HG03280 (cell line): ENCODE data around the gene MITF.

ENCODE experiments used
- ATAC-seq: cut with Tn5 transposase; IDR thresholded peaks from one replicate; pipeline ENCODE4 v1.9.1; 2021; ENCODE audit warnings: mild to moderate bottlenecking, moderate library complexity; ENCODE audit not compliant: unreplicated experiment

Gene MITF

GRCh38 chr3:69724722-69725435, 14.4 kb upstream of the MITF start:
- ATAC-seq = no peak

DNA sequence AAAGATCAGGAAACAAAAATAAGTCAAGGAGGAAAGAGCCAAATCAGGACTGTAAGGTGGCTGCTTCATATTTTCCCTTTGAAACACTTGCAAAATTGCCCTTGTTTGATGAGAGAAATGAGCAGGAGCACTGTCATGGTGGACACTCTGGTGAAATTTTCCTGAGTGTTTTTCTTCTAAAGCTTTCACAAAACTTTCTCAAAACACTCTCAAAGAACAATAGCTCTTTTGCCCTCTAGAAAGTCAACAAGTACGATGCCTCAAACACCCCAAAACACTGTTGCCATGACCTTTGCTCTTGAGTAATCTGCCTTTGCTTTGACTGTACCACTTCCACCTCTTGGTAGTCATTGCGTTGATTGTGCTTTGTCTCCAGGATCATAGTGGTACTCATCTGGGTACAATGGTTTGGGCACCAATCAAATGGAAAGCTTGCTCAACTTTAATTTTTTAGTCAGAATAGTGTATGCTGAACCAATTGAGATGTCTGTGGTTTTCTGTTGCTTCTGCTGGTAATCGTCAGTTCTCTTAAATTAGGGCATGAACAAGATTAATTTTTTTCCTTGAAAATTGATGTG, 13.2 kb upstream of the MITF start:
- no peak for ATAC-seq

- ATAC-seq = no peak
Measured at GRCh38 chr3:69729147-69729919, 9.9 kb upstream of the MITF start.

DNA sequence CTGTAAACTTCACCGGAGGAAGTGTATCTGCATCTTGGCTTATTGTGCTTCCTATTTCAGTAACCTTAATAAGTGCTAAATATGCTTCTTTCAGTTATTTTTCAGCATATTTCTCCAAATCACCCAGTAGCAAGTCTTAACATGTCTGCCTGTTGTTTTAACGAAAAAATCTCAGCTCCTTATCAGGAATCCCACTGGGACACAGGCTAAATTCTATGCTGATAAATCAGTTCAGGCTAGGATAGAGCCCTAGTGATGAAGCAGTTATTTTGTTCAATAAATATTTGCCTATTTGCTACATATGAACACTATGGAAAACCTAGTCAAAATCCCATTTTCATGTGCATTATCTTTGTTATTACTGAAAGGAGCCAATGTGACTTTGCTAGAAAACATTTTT, 8.2 kb upstream of the MITF start:
- ATAC-seq = no peak

DNA sequence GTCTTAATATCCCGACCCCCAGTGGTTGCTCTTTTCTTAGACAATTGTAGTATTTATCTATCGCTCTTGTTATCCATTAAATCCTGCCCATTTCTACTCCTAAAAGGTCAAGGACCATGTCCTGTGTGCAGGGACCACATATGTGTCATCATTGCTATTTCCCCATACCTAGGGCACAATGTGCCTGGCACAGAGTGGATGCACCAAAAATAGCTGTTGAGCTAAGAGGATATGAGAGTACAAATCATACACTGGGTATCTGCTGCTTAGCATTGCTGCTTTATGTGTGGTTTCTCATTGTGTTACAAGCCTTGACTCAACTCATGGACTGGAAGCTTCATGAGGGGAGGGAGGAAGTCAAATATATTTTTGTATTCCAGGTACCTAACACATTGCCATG, 3.4 kb upstream of the MITF start:
- ATAC-seq = no peak

GRCh38 chr3:69737392-69737791, 1.9 kb upstream of the MITF start:
- ATAC-seq = no peak

GRCh38 chr3:69738315-69738714, 949 bp upstream of the MITF start:
- no peak for ATAC-seq

DNA sequence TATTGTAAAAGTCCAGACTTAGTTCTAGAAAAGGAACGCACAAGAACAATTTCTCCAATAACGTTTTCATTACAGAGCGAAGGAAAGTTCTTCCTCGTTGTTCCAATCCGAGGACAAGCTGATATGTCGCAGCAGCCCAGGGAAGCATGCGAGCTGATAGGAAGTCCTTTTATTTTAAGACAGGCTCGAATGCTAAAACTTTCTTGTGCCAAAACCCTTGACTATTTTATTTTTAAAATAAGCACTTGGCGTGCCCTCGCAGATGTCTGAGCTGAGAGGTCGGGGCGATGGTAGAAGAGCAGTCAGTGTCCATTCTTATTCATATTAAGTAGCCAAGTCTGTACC, 433 bp upstream of the MITF start:
- no peak for ATAC-seq

DNA sequence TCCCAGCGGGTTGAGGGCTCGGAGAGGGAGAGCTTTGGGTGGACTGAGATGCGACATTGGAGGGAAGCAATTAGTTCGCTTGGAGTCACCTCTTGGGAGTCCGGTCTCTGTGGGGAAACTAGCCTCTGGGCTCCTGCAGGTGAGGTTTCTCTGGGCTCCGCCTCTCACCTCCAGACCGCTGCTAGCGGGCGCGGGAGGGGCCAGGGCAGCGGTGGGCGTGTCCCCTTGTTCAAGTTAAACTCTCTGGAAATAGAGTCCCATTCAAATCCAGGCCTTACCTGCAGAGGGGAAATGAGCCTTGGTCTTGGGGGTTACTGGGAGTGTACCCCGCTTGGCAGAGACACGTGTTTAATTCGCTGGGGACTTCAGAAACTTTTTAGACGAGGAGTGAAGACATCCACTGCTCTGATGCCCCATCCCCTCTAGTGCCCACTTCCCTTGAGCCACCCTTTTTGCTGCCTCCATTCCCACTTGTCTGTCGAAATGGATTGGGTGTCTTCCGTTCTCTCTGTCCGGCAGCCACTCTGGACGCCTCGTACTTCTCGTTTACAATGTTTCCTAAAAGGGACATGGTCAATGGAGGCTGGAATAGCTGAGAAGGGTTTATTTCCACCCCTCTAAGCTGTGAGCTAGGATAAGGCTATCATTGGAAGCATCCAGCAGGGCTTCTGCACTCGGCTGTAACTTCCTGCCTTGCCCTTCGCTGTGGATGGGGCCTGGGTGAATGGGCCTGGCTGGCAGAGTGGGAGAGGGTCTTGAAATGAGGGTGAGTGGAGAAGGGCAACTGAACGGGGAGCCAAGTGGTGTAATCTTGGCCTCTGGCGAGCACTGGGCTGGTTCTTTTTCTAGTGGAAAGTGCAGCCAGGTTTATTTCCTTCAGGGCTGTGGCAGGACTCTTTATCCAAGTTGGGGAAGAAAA, 1.1 kb downstream of the MITF start:
- ATAC-seq = no peak

DNA sequence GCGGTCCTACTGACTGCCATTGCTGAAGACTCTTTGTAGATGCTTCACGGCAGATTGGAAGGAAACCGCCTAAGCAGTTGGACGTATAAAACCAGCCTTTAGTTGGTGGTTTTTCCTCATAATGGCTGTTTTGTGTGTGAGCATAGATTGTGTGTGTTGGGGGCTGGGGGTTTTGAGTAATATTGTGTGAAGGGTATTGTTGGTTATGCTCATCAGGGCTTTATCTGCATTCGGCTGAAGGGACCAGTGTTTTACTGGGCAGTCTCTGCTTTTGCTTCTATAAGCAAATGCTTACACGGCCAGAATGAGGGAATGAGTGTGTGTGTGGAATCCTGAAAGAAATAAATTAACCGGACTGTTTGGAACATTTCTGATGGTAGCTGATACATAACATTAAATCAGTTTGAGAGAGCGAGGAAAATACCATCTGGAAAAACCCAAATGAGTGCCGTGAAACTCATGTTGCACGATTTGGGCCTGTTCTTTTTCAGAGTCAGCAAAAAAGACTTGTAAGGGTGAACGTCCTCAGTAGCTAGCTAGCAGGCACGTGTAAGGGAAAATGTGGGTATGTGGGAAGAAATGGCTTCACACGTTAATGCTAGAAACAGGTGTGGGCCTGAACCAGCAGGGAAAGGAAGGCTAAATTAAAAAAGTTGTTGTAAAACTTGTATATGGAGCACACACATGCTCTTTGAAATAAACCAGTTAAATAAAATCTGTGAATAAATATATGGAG, 1.9 kb downstream of the MITF start:
- ATAC-seq = no peak

GRCh38 chr3:69742391-69742790, 3.1 kb downstream of the MITF start:
- no peak for ATAC-seq

- ATAC-seq = no peak
Measured at GRCh38 chr3:69743975-69744906, 5.0 kb downstream of the MITF start.

DNA sequence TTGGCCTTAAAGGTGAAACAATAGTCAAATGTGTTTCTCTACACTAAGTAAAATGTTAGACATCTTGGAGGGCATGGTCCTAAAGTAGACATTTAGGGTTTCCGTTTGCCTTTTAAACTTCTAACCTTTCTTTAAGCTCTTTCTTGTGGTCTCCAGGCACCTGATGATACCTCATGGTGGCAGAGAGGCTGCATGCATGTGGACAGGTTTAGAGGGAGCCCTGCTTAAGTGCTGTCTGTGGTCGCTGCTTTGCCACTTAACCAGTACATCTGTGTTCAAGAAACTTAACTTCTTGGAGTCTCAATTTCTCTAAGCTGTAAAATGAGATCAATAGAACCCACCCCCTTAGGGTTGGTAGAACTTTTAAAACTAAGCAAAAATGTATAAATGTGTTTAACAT, 6.2 kb downstream of the MITF start:
- no peak for ATAC-seq

- ATAC-seq = no peak
Measured at GRCh38 chr3:69746119-69746518, 6.9 kb downstream of the MITF start.

- no peak for ATAC-seq
Measured at GRCh38 chr3:69747511-69748258, 8.4 kb downstream of the MITF start.

GRCh38 chr3:69748503-69748902, 9.2 kb downstream of the MITF start:
- ATAC-seq = no peak

DNA sequence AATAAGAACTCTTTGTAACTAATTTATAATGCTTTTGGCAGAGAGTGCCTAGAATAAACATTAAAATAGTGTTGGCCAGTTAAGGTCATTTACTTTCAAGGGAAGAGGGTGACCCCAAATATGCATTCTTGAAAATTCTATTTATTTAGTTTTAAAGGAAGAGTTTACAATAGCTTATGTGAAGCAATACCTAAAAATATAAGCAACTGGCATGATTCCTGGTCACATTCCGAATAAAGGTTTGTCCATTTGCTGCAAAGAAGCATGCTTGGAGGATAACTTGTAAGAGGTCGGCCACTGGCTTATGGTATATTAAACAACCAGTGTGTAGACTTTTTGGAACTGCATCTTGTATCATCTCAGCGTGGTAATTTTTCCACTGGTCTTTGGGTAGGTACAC, 10.2 kb downstream of the MITF start:
- no peak for ATAC-seq

- ATAC-seq = no peak
Measured at GRCh38 chr3:69750549-69750948, 11.3 kb downstream of the MITF start.

DNA sequence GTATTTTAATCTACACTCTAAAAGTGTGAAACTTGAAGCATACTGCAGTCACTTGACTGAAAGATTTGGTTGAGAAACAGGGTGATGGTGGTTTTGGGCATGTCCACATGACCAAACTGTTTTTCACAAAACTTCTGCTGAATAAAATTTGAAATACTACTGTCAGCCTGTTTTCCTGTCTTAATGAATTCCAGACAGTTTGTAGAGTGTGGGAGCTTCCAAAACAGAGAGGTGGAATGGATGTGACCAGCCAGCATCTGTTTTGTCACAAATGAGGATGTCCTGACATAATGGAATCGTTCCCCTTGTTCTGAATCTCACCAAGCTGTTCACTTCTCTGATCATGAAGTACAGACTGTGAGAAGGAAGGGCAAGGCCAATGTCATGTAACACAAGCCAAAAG, 11.8 kb downstream of the MITF start:
- no peak for ATAC-seq
